HepG2 (cell line): Measurements from ENCODE around the gene PLIN3. TPM values are rescaled to one million over a fixed set of nuclear protein-coding genes. Genes with fewer than 3 reads are reported as not detected.

Source experiments
- ATAC-seq: fragments of 200-7000 bp; cut with Tn5 transposase; 3 replicates; pipeline ENCODE4 v1.9.1; 2020; ENCODE audit warnings: mild to moderate bottlenecking, moderate library complexity
- BruUV-seq: library from RNA; stranded (reverse); fragments of 400-500 nt; replicated peaks from 2 replicates; lab custom pipeline; 2021; lab: Mats Ljungman, UMichigan
- CTCF ChIA-PET: fragments of 300-600 bp; formaldehyde crosslinking; extraction: SDS; loops from one replicate; lab custom pipeline; 2021; ENCODE audit warnings: low total read pairs, inconsistent platforms, low intra/inter-chr PET ratio; lab: Yijun Ruan, JAX
- POLR2A ChIA-PET: fragments of 350-600 bp; sonication (Branson Sonifier 250); formaldehyde crosslinking; loops from one replicate; lab custom pipeline; 2020; ENCODE audit warnings: antibody characterized with exemption, inconsistent platforms; lab: Yijun Ruan, JAX
- DNase-seq: peaks from one replicate; pipeline ENCODE4 v3.0.0-alpha.2; 2015; ENCODE audit warnings: low spot score
- FAIRE-seq: peaks from 3 replicates; lab custom pipeline; 2011; peaks lifted over from hg19 to GRCh38; lab: Jason Lieb, UNC
- H2AFZ ChIP-seq: one replicate; pipeline ENCODE4 v1.6.1; 2011; ENCODE audit warnings: low read length, inconsistent platforms
- H3K27ac ChIP-seq: fragments of 300-600 bp; 3 replicates; pipeline ENCODE4 v1.8.0; 2011; ENCODE audit warnings: mixed run types, mild to moderate bottlenecking, mixed read lengths, low read length, inconsistent platforms; ENCODE audit not compliant: insufficient read depth; ENCODE audit errors: extremely low read length
- H3K27me3 ChIP-seq, 2 experiments: fragments of 200-600 bp in 1 of 2; 2 replicates in 1 of 2; 3 replicates in 1 of 2; pipeline versions ENCODE4 v1.6.0 to v1.8.0; 2011; ENCODE audit warnings: low read length in 2 of 2, mild to moderate bottlenecking in 2 of 2, moderate library complexity in 2 of 2, inconsistent platforms in 1 of 2; ENCODE audit not compliant: insufficient read depth in 2 of 2, control insufficient read depth in 1 of 2
- H3K36me3 ChIP-seq, 2 experiments: fragments of 200-600 bp in 1 of 2; replicated peaks in 1 of 2; 2 replicates in 1 of 2; 3 replicates in 1 of 2; pipeline versions ENCODE4 v1.5.1 to v1.8.0; 2011; ENCODE audit warnings: low read length in 2 of 2, inconsistent platforms in 1 of 2; ENCODE audit not compliant: insufficient read depth in 2 of 2, control insufficient read depth in 1 of 2
- H3K4me1 ChIP-seq: 2 replicates; pipeline ENCODE4 v1.5.1; 2012; ENCODE audit warnings: low read length, inconsistent platforms; ENCODE audit not compliant: insufficient read depth
- H3K4me2 ChIP-seq: 2 replicates; pipeline ENCODE4 v1.6.0; 2011; ENCODE audit warnings: low read depth, low read length, inconsistent platforms
- H3K4me3 ChIP-seq, 3 experiments: fragments of 200-600 bp in 1 of 3; sonication (generic), shearing (Covaris generic) in 1 of 3; replicated peaks in 1 of 3; 2 replicates each; pipeline ENCODE4 v1.5.1; 2011 to 2016; ENCODE audit warnings: low read length in 3 of 3, inconsistent platforms in 2 of 3, low read depth in 2 of 3, mild to moderate bottlenecking in 2 of 3, control low read depth in 1 of 3, mixed read lengths in 1 of 3; ENCODE audit not compliant: insufficient read depth in 1 of 3
- H3K79me2 ChIP-seq: one replicate; pipeline ENCODE4 v1.6.1; 2011; ENCODE audit warnings: low read length, inconsistent platforms; ENCODE audit not compliant: insufficient read depth
- H3K9ac ChIP-seq: 2 replicates; pipeline ENCODE4 v1.6.0; 2011; ENCODE audit warnings: mild to moderate bottlenecking, low read depth, low read length, inconsistent platforms; ENCODE audit not compliant: insufficient read depth
- H3K9me3 ChIP-seq: 2 replicates; pipeline ENCODE4 v1.5.1; 2012; ENCODE audit warnings: mild to moderate bottlenecking, low read length
- H4K20me1 ChIP-seq: 2 replicates; pipeline ENCODE4 v1.6.0; 2011; ENCODE audit warnings: inconsistent platforms, mild to moderate bottlenecking, low read length, moderate library complexity; ENCODE audit not compliant: insufficient read depth
- HNRNPL ChIP-seq: fragments of 200-400 bp; formaldehyde crosslinking; IDR thresholded peaks from 2 replicates; pipeline ENCODE4 v1.6.1; 2017; ENCODE audit warnings: mild to moderate bottlenecking, low read depth, low read length
- JUND ChIP-seq: sonication (generic); formaldehyde crosslinking; IDR thresholded peaks from 2 replicates; pipeline ENCODE4 v1.8.0; 2022; ENCODE audit warnings: mild to moderate bottlenecking, missing genetic modification reagents
- RORA ChIP-seq: sonication (generic); formaldehyde crosslinking; IDR thresholded peaks from 2 replicates; pipeline ENCODE4 v1.5.0; 2020; ENCODE audit warnings: mild to moderate bottlenecking, missing genetic modification reagents, moderate library complexity
- SMYD3 ChIP-seq: sonication (generic); formaldehyde crosslinking; IDR thresholded peaks from 2 replicates; pipeline ENCODE4 v1.8.1; 2023; ENCODE audit warnings: mild to moderate bottlenecking, missing genetic modification reagents
- ZFP36 ChIP-seq: fragments of 150-350 bp; IDR thresholded peaks from 2 replicates; pipeline ENCODE4 v1.6.1; 2018; ENCODE audit warnings: borderline replicate concordance, low read length, low read depth; ENCODE audit not compliant: partially characterized antibody
- ZMYM3 ChIP-seq: sonication (generic); formaldehyde crosslinking; IDR thresholded peaks from 2 replicates; pipeline ENCODE4 v1.5.1; 2020; ENCODE audit warnings: mild to moderate bottlenecking, missing genetic modification reagents
- ZNF446 ChIP-seq: sonication (generic); formaldehyde crosslinking; IDR thresholded peaks from 2 replicates; pipeline ENCODE4 v1.5.0; 2020; ENCODE audit warnings: mild to moderate bottlenecking, missing genetic modification reagents
- ZNF557 ChIP-seq: sonication (generic); formaldehyde crosslinking; IDR thresholded peaks from 2 replicates; pipeline ENCODE4 v1.4.0; 2020; ENCODE audit warnings: missing genetic modification reagents
- WGBS: methylation state at CpG from one replicate; pipeline ENCODE4 v1.1.6; 2017; ENCODE audit warnings: low lambda C conversion rate; 5-methylcytosine and 5-hydroxymethylcytosine counted together
- in situ Hi-C: cut with HindIII; loops from 2 replicates; pipeline ENCODE4 v1.10.0; 2017; ENCODE audit warnings: low pct_unique_long_range_greater_than_20kb; ENCODE audit not compliant: extremely low pct_ligation_motif_present
- intact Hi-C: fragments of 100-400 bp; cut with micrococcal nuclease; formaldehyde crosslinking; loops from one replicate; pipeline ENCODE4 v1.10.0; 2022; ENCODE audit not compliant: unreplicated experiment
- polyA plus RNA-seq, 8 experiments: library from polyadenylated mRNA; depleted of rRNA in 3 of 8; stranded (reverse) in 7 of 8; unstranded in 1 of 8; fragments of >200 nt; fragmentation: Illumina TruSeq in 4 of 8; extraction: Trizol in 4 of 8; gene quantifications; 2 replicates each; pipeline versions ENCODE4 v1.2.1 to v1.2.3, GENCODE V29; 2011 to 2016; ENCODE audit warnings: low read depth in 4 of 8, missing spikeins in 1 of 8, mixed read lengths in 1 of 8; ENCODE audit not compliant: insufficient read depth in 1 of 8
- total RNA-seq, 5 experiments: library from RNA; depleted of rRNA; stranded (reverse); fragments of >200 nt; fragmentation: Illumina TruSeq; extraction: Trizol; gene quantifications; 2 replicates each; pipeline ENCODE4 v1.2.3, GENCODE V29; 2016; ENCODE audit warnings: low read depth in 1 of 5
- TF ChIP-seq, protein P1 (sequence below): sonication (generic); formaldehyde crosslinking; IDR thresholded peaks from 2 replicates; pipeline ENCODE4 v1.4.0; 2020; ENCODE audit warnings: missing genetic modification reagents, borderline replicate concordance
- TF ChIP-seq, protein P2 (sequence below): sonication (generic); formaldehyde crosslinking; IDR thresholded peaks from 2 replicates; pipeline ENCODE4 v1.4.0; 2020; ENCODE audit warnings: mild to moderate bottlenecking, missing genetic modification reagents, borderline replicate concordance
- TF ChIP-seq, protein P3 (sequence below): IDR thresholded peaks from 2 replicates; pipeline ENCODE4 v1.6.1; 2016; ENCODE audit warnings: low read depth, borderline replicate concordance

PLIN3 gene
- total and polyA plus RNA-seq, 2 of the 13 experiments (the other 11 are each of a cell fraction or from before 2014, with no cell fraction given): 49.3 to 57.9 TPM

DNA sequence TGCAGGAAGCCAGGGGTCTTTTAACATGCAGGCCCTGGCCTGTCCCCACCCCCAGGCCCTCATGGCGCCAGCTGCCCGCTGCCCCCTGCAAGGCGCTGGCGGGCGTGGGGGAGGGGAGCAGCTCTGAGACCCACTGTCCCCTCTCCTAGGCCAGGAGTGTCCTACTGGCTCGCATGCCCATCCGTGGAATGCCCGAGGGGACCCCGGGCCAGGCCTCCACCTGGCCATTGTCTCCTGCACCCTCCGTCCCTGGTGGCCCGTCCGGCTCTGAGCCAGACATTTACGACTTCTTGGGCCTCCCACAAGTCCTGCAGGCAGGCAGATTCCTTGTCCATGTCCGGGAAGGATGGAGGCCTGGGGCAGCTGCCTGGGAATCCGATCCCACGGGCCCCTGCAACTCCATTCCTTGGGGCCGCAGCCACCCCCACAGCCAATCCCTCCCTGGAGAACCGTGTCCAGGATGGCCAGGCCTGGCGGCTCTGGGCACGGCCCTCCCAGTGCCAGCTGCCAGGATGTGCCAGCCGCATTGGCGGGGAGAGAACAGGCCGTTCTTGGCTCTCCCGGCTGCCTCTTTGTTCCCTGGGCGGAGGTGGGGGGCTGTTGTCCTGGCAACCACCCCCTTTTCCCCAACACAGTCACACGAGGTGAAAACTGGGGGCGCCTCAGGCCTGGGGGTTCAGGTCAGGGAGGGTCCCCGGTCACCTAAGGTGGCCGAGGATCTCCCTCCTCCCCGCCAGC is 10.5 kb upstream of the PLIN3 start (continued):
- TF ChIP-seq, protein P1, sequence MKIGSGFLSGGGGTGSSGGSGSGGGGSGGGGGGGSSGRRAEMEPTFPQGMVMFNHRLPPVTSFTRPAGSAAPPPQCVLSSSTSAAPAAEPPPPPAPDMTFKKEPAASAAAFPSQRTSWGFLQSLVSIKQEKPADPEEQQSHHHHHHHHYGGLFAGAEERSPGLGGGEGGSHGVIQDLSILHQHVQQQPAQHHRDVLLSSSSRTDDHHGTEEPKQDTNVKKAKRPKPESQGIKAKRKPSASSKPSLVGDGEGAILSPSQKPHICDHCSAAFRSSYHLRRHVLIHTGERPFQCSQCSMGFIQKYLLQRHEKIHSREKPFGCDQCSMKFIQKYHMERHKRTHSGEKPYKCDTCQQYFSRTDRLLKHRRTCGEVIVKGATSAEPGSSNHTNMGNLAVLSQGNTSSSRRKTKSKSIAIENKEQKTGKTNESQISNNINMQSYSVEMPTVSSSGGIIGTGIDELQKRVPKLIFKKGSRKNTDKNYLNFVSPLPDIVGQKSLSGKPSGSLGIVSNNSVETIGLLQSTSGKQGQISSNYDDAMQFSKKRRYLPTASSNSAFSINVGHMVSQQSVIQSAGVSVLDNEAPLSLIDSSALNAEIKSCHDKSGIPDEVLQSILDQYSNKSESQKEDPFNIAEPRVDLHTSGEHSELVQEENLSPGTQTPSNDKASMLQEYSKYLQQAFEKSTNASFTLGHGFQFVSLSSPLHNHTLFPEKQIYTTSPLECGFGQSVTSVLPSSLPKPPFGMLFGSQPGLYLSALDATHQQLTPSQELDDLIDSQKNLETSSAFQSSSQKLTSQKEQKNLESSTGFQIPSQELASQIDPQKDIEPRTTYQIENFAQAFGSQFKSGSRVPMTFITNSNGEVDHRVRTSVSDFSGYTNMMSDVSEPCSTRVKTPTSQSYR (CRISPR knock-in tag): peak; percentile 17; the same call in 1 of the 2 replicates
- TF ChIP-seq ZNF557 (CRISPR knock-in tag) (no peak), HNRNPL (peak; percentile 78; the same call in 1 of the 2 replicates), ZNF446 (no peak), SMYD3 (no peak), RORA (CRISPR knock-in tag) (no peak)
- TF ChIP-seq, protein P2, sequence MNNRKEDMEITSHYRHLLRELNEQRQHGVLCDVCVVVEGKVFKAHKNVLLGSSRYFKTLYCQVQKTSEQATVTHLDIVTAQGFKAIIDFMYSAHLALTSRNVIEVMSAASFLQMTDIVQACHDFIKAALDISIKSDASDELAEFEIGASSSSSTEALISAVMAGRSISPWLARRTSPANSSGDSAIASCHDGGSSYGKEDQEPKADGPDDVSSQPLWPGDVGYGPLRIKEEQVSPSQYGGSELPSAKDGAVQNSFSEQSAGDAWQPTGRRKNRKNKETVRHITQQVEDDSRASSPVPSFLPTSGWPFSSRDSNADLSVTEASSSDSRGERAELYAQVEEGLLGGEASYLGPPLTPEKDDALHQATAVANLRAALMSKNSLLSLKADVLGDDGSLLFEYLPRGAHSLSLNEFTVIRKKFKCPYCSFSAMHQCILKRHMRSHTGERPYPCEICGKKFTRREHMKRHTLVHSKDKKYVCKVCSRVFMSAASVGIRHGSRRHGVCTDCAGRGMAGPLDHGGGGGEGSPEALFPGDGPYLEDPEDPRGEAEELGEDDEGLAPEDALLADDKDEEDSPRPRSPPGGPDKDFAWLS (CRISPR knock-in tag): no peak
- TF ChIP-seq, all 625 proteins: peak for 3

DNA sequence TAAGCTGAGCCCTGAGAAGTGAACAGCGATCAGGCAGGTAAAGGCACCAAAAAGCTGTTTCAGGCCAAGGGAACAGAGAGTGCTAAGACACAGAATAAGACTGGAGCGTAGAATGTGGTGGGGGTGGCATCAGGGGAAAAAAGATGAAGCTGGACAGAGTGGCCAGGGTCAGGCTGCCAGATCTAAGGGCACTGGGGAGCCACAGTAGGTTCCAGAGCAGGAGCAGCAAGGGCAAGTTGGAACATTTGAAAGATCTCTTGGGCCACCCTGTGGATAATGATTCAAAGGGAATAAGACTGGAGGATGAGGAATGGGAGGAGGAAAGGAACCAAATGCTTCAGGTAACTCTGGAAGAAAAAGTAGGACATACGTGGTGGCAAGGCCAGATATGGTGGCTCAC is 6.5 kb upstream of the PLIN3 start:
- Histone ChIP-seq H3K27ac (no peak overlapping the region), H3K27me3 (peaks cover 0 to 2% of the 10 kb centered on the region in 2 experiments; a peak in 1 of 5 replicates), H3K4me1 (peaks cover 40% of the 10 kb centered on the region), H3K36me3 (no peaks in the 10 kb centered on the region), H3K9me3 (no peaks in the 10 kb centered on the region), H4K20me1 (no peaks in the 10 kb centered on the region), H3K9ac (no peak overlapping the region), H3K79me2 (no peaks in the 10 kb centered on the region), H2AFZ (no peak overlapping the region), H3K4me2 (no peak overlapping the region), H3K4me3 (no peak overlapping the region)
- intact Hi-C loops: no loop called here
- no TSS peak for BruUV-seq
- no peak for TF ChIP-seq JUND (CRISPR knock-in tag)
- peak; percentile 44 for TF ChIP-seq ZFP36
- TF ChIP-seq, protein P3, sequence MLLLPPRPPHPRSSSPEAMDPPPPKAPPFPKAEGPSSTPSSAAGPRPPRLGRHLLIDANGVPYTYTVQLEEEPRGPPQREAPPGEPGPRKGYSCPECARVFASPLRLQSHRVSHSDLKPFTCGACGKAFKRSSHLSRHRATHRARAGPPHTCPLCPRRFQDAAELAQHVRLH (CRISPR knock-in tag): no peak
- peak; percentile 71 for TF ChIP-seq ZMYM3 (CRISPR knock-in tag)
- in situ Hi-C loops: loop anchor here (5.0 to 10.0 kb wide), 2 partner anchors 38 to 161 kb away; no protein-coding TSS in a partner anchor
- ATAC-seq (no peak), FAIRE-seq (no peak), DNase-seq (no peak)
- CTCF ChIA-PET: interaction anchor here (3.4 kb wide), 1 partner anchor 38 kb away, joined by 37 read pairs; no protein-coding TSS in a partner anchor
- 63% methylated on average over 3 of the region's 3 CpGs for WGBS
- POLR2A ChIA-PET: no interaction called here
